Smooth muscle cell (in vitro differentiated cells): Measurements from ENCODE around the gene USP43. TPM values are rescaled to one million over a fixed set of nuclear protein-coding genes. Genes with fewer than 3 reads are reported as not detected.

Source experiments
- polyA plus RNA-seq: library from polyadenylated mRNA; unstranded; fragments of >200 nt; fragmentation: Nextera tagmentation; extraction: Ambion mirVana; gene quantifications from 2 replicates; pipeline ENCODE4 v1.2.1, GENCODE V29; 2016
- total RNA-seq: library from RNA; depleted of rRNA; stranded (reverse); fragments of >200 nt; gene quantifications from 2 replicates; pipeline ENCODE4 v1.2.3, GENCODE V29; 2014

USP43 gene
- total and polyA plus RNA-seq, 2 experiments from 2014 or later, result 2.0 to 2.7 TPM

Other genes starting within 250 kb of the USP43 start
- gene STX8, start 69.7 kb upstream of the USP43 start, total RNA-seq, result 50.6 and 63.8 TPM in 2 replicates
- 86.2 and 88.5 TPM in 2 replicates for gene STX8, start 69.7 kb upstream of the USP43 start, polyA plus RNA-seq
- not detected in 2 replicates for gene CFAP52, start 68.9 kb upstream of the USP43 start, total RNA-seq
- gene CFAP52, start 68.9 kb upstream of the USP43 start, polyA plus RNA-seq, result not detected in 2 replicates
- gene DHRS7C, start 146.1 kb downstream of the USP43 start, total RNA-seq, result not detected in 2 replicates
- gene DHRS7C, start 146.1 kb downstream of the USP43 start, polyA plus RNA-seq, result not detected in 2 replicates
- not detected in 2 replicates for gene GSG1L2, start 176.6 kb downstream of the USP43 start, total RNA-seq
- gene GSG1L2, start 176.6 kb downstream of the USP43 start, polyA plus RNA-seq, result not detected in 2 replicates
- gene GLP2R, start 180.4 kb downstream of the USP43 start, total RNA-seq, result 0.18 and 0.45 TPM in 2 replicates
- 0.03 and 0.73 TPM in 2 replicates for gene GLP2R, start 180.4 kb downstream of the USP43 start, polyA plus RNA-seq